Right forelimb (tissue), 1 donor: ENCODE results near the gene RAP1GDS1.
"Not testable (repeated sequence)": the region's sequence is repeated elsewhere in the genome, so short reads cannot be mapped to it uniquely, and the experiment has no call there.

Source experiments
- DNase-seq: peaks from one replicate; pipeline ENCODE4 v3.0.0-alpha.2; 2018

RAP1GDS1 gene

GRCh38 chr4:98358630-98359248 is 97.6 kb downstream of the RAP1GDS1 start:
- DNase-seq = no peak

GRCh38 chr4:98359646-98360045 is 98.5 kb downstream of the RAP1GDS1 start:
- no peak for DNase-seq

- DNase-seq = no peak
Observed at GRCh38 chr4:98363431-98363830, 102.2 kb downstream of the RAP1GDS1 start.

GRCh38 chr4:98366275-98366674 is 105.1 kb downstream of the RAP1GDS1 start:
- DNase-seq = not testable (repeated sequence)

GRCh38 chr4:98368000-98368399 is 106.8 kb downstream of the RAP1GDS1 start:
- not testable (repeated sequence) for DNase-seq

GRCh38 chr4:98369322-98369721 is 108.1 kb downstream of the RAP1GDS1 start:
- DNase-seq = no peak

GRCh38 chr4:98374643-98375042 is 113.5 kb downstream of the RAP1GDS1 start:
- peak; percentile 60 for DNase-seq

GRCh38 chr4:98377559-98377958 is 116.4 kb downstream of the RAP1GDS1 start:
- DNase-seq = no peak

- no peak for DNase-seq
Observed at GRCh38 chr4:98381306-98381705, 120.1 kb downstream of the RAP1GDS1 start.

- no peak for DNase-seq
Observed at GRCh38 chr4:98383431-98384106, 122.4 kb downstream of the RAP1GDS1 start.

GRCh38 chr4:98385831-98386230 is 124.6 kb downstream of the RAP1GDS1 start:
- no peak for DNase-seq

GRCh38 chr4:98387345-98388026 is 126.3 kb downstream of the RAP1GDS1 start:
- DNase-seq = no peak

- DNase-seq = no peak
Observed at GRCh38 chr4:98394134-98394533, 132.9 kb downstream of the RAP1GDS1 start.

- DNase-seq = no peak
Observed at GRCh38 chr4:98399915-98400314, 138.7 kb downstream of the RAP1GDS1 start.

- no peak for DNase-seq
Observed at GRCh38 chr4:98406819-98407218, 145.6 kb downstream of the RAP1GDS1 start.

GRCh38 chr4:98411731-98412130 is 150.5 kb downstream of the RAP1GDS1 start:
- DNase-seq = no peak

GRCh38 chr4:98416844-98417243 is 155.7 kb downstream of the RAP1GDS1 start:
- DNase-seq = no peak

GRCh38 chr4:98420151-98420550 is 159.0 kb downstream of the RAP1GDS1 start:
- not testable (repeated sequence) for DNase-seq

- DNase-seq = no peak
Observed at GRCh38 chr4:98421111-98421510, 159.9 kb downstream of the RAP1GDS1 start.

- no peak for DNase-seq
Observed at GRCh38 chr4:98423009-98423408, 161.8 kb downstream of the RAP1GDS1 start.

GRCh38 chr4:98430708-98431403 is 169.7 kb downstream of the RAP1GDS1 start:
- no peak for DNase-seq

GRCh38 chr4:98433691-98434090 is 172.5 kb downstream of the RAP1GDS1 start:
- no peak for DNase-seq

GRCh38 chr4:98434816-98435215 is 173.6 kb downstream of the RAP1GDS1 start:
- DNase-seq = no peak
